IPS-NIHi11 (cell line): ENCODE data around the gene UACA.
"Not testable (repeated sequence)": the region's sequence is repeated elsewhere in the genome, so short reads cannot be mapped to it uniquely, and the experiment has no call there.

Experiments
- DNase-seq: peaks from one replicate; pipeline ENCODE4 v3.0.0; 2012; ENCODE audit warnings: mixed read lengths, low spot score

The UACA gene

DNA sequence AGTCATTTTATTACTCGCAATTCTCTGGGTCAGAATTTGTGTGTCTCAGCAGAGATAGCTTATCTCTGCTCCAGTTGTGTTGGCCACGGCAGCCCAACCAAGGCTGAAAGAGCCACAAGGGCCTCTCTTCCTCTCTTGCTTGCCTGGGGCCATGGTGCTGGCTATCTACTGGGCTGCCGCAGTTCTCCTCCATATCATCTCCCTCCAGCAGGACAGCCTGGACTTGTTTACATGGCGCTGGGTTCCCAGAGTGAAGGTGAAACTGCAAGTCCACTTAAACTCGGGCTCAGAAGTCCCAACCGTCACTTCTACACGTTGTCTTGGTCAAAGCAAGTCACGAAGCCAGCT is 134.8 kb downstream of the UACA start:
- no peak for DNase-seq

DNA sequence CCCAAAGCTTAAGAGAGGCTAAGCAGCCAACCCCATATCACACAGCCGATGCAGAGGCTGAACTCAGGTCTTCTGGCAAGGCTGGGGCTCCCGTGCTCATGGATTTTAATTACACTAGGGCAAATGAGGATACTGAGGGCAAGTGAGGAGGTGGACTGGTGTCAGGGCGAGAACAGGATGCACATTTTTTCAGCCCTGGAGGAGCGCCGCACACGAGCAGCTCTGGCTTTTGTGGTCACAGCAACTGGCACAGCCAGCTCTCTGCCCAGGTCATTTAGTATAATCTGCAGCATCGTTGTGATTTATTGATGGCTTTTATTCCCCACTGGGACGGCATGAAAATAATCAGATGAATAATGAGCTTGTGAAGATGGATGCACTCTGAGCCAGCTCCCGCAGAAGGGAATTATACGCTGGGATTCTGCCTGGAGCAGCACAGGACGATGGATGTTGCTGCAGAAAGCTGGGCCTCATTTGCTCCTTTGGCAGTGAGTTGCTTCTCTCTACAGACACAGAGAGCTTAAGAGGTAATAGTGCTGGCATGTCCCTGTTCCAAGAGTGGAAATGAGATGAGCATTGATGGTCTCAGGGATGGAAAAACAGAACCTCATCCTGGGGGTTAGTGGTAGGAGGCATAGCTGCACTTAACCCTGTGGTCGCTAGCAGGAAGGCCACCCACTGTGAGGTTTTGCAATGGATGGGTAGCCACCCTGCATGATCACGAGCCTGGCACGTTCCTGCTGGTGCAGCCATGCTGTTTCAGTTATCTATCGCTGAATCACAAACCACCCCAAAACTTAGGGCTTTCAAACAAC is 135.4 kb downstream of the UACA start:
- no peak for DNase-seq

DNA sequence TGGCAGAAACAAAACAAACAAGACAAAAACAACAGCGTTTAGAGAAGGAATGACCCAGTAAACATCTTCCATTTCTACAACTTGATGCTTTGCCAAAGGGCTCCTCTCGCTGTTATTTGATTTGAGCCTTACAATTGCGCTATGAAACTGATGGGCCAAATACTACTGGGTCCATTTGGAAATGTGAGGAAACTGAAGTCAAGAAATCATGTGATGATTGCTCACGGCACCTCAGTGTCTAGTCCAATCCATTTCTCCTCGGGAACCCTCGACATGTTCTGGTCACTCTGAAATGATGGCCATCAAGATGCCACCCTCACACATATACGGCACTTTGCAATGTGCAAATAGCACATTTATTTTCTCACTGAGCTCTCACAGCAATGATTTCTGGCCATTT is 136.0 kb downstream of the UACA start:
- DNase-seq = no peak

DNA sequence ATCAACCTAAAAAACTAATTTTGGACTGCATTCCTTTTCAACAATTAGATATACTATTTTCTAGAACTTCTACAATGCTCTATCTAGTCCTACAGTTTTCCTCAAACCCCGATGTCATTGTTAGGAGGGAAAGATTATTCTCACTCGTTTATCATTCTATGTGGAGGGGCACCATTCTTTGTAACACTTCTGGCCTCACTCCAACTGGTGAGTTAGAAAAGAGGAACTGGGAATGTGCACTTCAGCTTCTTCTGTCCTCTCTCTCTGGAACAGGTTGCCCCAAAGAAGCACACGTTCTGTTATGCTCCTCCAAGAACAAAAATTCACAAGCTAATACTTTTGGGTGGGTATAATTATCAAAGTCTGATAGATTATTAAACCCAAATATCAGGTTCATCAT is 137.9 kb downstream of the UACA start:
- DNase-seq = no peak

DNA sequence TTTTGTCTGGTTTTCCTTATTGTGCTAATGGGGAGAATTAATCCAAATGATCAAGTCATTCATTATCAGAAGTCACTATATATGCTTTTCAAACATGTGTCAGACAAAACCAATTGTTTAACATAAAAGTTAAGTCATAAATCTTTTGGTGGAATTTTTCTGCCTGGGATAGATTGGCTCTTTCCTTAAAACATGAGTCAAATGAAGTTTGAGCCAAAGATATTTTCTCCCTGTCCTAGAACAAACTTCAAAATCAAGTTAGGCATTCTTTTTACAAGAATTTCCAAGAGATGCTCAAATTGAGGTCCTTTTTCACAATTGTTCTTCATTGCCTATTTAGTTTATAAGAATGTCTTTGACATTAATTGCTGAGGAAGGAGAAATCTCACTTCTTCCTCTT is 138.3 kb downstream of the UACA start:
- DNase-seq = no peak

DNA sequence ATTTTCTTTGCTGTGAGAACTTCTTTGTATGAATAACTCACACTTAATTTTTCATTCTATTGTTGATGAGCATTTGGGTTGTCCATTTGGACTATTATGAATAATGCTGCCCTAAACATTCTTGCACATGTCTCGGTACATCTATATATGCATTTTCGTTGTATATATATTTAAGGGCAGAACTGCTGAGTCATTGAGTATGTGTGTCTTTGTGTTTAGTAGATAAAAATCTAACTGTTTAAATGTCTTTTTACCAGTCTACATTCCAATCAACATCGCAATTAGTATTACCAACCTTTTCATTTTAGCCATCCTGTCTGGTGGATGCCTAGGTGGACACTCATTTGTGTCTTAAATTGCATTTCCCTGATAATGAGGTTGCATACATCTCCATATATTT is 144.4 kb downstream of the UACA start:
- DNase-seq = no peak

DNA sequence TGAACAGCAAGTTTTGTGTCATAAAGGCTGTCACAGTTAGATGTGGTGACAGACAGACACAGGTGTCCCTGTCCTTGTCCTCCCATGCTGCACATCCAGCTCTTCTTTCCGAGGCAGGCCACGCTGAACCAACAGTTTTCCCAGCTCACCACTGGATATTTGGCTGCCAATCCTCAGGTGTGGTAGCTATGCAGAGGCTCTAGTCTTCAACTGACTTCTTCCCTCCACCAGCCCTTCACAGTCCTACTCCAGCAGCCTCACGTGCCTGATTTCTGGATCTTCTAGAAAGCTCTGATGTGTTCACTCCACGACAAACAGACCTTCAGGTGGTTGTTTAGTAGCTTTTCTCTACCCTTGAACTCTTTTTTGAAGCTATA is 145.5 kb downstream of the UACA start:
- DNase-seq = no peak

DNA sequence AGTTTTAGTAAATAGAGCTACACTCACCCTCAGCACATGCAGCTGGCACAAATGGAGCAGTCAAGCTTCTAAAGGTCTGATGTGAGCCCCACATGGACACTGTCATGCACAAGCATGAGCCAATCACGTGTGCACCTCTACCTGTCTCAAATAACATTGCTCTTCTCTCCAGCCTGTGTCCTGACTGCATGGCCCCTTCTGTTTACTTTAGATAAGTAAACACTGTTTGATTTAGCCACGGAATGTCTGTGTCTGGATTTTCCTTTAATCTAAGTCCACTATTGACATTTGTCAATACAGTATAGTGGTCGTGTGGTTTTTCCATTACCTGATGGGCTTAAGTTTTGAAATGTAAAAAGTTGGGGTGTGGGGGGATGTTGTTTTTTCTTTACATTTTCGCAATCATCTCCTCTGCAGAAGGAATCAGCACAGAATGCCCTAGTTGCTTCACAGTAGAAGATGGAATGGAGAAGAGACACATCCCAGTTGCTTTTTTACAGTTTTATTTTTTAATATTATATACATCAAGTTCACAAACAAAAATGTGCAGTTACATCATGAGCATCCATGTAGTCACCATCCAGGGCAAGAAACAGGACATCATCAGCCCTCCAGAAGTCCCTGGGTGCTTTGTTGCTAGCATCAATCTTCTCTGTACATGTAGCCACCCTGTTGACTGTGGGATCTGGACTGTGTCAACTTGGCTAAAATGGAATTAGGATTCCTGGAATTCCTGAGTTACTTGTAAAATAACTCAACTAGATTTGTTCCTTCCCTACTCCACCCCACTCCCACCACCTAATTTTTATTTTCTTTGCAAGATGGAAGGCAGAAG is 146.1 kb downstream of the UACA start:
- no peak for DNase-seq

DNA sequence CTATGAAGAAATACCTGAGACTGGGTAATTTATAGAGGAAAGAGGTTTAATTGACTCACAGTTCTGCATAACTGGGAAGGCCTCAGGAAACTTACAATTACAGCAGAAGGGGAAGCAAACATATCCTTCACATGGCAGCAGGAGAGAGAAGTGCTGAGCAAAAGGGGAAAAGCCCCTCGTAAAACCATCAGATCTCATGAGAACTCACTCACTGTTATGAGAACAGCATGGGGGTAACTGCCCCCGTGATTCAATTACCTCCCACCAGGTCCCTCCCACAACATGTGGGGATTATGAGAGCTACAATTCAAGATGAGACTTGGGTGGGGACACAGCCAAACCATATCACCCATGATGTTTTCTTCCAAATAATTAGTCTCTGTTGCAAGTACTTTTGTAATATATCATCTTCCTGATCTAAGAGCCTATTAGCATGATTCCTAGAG is 147.0 kb downstream of the UACA start:
- DNase-seq = not testable (repeated sequence)

DNA sequence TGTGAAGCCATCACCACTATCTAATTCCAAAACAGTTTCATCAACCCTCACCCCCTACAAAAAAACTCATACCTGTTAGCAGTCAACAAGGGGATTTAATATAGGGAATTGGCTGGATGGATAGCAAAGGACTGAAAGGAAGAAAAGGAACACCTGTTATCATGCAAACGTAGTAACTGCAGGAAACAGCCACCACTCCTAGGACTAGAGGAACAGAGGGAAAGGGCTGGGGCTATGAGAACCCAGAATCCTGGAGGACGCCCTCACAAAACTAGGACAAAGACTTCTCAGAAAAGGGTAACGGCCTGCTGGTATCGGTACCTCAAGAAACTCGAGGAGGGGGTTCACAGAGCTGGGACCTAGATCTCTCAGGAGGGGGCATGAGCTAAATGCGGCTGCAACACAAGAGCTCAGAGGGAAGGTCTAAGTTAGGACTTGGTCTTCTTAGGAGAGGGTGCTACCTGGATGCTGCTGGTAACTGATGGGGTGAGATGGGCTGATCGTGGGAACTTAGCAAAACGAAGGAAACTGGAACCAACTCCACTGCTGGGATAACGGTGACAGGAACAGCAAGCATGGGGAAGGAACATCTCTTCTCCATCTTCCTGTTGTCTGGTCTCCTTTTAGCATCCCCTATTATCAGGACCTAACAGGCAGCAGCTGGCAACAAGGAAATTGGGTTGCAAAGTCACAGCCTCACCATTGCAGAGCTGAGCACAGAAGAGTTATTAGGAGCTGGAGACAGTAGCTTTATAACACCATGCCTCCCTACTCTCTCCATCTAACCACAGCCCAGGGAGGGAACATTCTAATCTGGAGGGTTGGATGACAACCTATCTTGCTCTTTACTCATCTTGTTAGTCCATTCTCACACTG is 147.7 kb downstream of the UACA start:
- no peak for DNase-seq

DNA sequence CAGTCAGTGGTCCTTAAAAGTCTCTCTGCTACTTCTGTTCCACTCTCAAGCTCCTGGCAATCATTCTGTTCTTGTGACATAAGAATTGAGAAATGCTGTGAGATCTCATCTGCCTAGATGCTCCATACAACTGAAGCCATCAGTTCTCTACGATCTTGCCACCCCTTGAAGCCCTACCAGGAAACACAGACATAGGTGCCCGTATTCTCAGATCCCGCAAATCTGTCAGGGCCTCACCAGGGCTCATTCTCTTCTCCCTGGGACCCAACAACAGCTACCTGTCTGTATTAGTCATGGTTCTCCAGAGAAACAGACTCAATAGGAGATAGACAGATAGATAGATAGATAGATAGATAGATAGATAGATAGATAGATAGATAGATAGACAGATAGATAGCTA is 149.1 kb downstream of the UACA start:
- DNase-seq = no peak

DNA sequence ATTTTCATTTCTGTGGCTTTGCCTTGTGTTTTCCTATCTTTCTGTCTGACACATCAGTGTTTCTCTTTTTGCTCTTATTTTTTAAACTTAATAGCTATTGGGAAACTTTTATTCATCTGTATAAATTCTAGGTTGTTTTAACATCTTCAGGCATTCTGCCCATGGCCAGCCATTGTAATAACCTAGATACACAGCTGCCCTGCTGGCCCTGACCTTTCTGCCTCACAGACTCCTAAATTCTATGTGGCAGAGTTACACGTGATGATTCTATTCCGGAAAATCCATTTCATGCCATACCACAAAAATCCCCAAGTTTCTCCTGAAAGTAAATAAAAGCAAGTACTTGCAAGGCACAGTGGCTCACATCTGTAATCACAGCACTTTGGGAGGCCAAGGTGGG is 150.1 kb downstream of the UACA start:
- no peak for DNase-seq

DNA sequence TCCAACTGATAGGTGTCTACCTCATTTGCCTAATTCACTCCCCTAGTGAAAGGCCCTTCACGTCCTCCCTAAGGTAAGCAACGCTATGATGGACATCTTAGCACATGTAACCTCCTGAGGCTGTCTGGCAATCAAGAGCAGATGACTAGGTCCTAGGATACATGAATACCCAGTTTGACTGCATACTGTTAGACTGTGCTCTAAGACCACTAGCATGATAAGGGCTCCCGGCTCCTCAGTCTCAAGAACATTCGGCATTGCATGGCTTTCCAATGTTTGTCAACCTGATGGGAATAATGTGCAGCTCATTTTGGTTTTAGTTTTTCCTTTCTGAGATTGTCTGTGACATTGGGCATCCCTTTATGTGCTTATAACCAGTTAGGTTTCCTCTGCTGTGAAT is 152.1 kb downstream of the UACA start:
- DNase-seq = no peak

DNA sequence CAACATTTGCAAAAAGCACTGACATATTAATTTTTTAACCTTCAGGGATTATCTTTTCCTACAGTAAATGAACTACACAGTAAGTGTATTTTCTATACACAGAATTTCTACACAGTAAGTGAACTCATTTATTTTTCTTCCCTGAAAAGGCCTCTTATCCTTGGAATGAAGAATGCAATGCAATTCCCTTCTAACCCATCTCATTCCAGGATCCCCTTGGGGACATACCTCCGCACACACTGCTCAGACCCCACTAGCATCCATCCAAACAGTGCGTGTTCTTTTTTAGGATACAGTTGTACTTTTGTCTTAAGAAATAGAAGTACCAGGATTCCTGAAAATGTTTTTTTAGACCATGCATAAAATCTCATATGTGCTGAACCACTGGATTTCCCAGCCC is 152.8 kb downstream of the UACA start:
- DNase-seq = no peak

DNA sequence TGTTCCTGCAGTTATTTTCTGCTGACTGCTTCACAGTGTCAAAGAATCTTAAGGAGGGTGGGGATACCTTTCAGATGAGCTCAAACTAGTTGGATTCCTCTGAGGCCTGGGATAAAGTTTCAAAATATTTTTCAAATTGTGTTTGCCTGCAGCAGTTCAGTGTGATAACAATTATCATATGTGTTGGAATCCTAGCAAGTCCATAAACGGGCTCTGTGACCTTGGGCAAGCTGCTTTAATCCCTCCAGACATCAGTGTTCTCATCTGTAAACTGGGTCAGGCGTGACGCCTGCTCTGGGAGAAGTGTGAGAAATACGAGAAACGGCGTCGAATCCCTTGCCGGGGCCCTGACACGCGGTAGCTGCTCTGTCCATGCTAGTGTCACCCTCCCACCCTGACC is 153.5 kb downstream of the UACA start:
- no peak for DNase-seq

DNA sequence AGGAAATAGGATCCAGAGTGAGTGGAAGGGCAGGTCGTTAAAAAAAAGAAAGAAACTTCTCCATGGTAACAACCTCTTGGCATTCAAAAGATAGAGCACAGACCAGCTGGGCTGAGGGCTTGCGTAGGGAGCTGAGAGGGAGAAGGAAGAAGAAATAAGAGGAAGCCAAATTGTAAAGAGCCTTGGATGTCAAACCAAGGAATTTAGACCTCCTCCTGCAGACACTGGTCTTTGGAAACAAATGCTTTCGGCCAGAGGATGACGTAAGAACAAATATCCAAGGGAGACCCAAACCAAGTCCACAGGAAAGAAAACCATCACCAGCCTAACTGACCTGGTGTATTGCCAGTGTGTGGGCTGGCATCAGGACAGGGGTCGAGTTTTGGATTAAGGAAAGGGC is 155.2 kb downstream of the UACA start:
- no peak for DNase-seq

DNA sequence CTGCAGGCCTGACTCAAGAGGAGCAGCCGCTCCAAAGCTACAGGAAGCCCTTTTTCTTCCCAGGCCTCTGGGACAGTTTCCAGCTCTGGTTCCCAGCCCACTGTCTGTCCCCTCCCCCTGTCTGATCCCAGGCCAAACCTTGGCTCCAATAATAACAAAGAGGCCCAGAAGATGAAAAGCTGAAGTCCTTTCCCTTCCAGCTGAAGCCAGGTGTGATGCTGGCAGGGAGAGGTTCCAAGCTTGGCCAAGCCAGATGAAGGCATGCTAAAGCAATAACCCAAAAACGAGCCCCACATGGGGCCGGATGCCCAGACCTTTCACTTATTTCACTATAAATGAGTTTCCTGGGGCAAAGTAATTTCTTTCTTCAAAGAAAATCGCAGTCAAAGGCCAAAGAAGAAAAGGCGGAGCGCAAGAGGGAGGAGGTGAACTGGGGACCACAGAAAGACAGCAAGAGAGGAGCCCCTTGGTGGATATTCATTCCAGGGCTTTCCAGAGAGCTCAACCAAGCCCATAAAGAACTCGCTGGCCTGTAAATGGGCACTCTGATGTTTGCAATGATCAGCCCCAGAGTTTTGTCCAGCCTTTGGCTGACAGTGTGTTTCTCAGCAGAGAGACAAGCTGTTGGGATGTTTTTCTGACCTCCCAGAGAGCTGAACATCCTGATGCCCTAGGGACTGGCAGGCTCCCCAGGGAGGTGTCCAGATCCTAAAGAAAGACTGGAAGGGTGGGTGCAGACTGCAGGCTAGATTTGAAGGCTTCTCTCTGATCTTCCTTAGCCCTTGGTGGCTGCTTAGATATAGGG is 157.6 kb downstream of the UACA start:
- no peak for DNase-seq

DNA sequence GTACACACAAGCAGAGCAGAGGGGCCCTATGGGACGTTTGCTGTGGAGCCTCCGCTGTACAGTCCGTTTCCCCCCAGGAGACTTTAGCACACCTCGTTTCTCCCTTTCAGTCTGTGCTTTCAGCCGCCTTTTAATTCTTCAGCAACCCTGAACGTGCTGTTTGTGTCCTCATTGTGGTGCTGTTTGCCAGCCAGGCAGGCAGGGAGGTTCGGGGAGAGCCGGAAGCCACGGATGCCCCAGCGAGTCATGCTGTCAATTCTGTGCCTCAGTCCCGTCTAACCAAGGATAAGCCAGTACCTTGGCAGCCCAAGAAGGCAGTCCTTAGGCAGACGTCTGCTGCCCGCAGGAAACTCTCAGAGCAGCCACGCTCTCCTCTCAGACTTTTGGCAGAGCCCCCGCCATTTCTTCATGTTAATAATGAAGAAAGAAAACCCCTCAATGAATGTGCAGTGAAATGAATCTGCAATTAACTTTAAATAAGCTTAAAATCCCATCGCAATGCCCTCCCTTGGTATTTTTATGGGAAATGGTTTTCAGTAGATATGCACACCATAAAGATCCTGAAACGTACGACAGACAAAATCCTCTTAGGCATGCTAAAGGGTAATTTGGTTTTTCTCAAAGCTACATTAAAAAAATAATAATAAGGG is 158.6 kb downstream of the UACA start:
- no peak for DNase-seq
